ENCODE results near the gene ETV5.

DNA sequence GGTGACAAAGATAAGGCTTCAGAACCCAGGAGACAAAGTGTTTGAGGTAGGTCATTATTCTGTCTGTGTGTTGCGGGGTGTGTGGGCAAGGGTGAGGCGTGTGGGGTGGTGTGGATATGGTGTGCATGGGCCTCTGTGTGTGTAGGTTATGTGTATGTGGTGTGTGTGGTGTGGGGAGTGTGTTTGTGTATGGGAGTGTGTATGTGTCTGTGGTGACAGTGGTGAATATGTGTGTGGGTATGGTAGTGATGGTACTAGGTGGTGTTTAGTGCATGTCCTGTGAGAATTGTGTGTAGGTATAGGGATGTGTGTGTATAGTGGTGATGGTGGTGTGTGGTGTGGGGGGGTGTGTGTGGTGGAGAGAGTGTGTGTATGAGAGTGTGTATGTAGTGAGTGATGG is 16.2 kb upstream of the ETV5 start:
- no peak for TF ChIP-seq POLR2AphosphoS5 (IDR thresholded peaks at IDR 0.05)
- TF ChIP-seq CTCF (IDR thresholded peaks at IDR 0.05; ENCODE audit: poor library complexity, severe bottlenecking) = no peak
